GM13976 (cell line): ENCODE measurements around the gene NUDT2.
"Not testable (repeated sequence)": the region's sequence is repeated elsewhere in the genome, so short reads cannot be mapped to it uniquely, and the experiment has no call there.

Experiments used
- DNase-seq: peaks from one replicate; pipeline ENCODE4 v3.0.0; 2012; ENCODE audit warnings: low spot score
- CTCF ChIP-seq: IDR thresholded peaks from 2 replicates; pipeline ENCODE4 v1.5.1; 2012; ENCODE audit warnings: borderline replicate concordance, mild to moderate bottlenecking; ENCODE audit not compliant: insufficient read depth; ENCODE audit errors: extremely low read depth, missing control alignments, control extremely low read depth
- in situ Hi-C: fragments of 300-500 bp; cut with MboI; formaldehyde crosslinking; loops from one replicate; pipeline ENCODE4 v1.12.0; 2022; ENCODE audit warnings: low sequenced_read_pairs, mixed read lengths, inconsistent platforms; ENCODE audit not compliant: unreplicated experiment

NUDT2 gene

GRCh38 chr9:34334916-34335315 is 5.5 kb downstream of the NUDT2 start:
- in situ Hi-C loops, result no loop called here
- DNase-seq, result no peak
- TF ChIP-seq CTCF, result no peak

- in situ Hi-C loops, result no loop called here
- TF ChIP-seq CTCF, result no peak
- DNase-seq, result no peak
Measured at GRCh38 chr9:34335376-34335775, 6.0 kb downstream of the NUDT2 start.

GRCh38 chr9:34337403-34337802 is 8.0 kb downstream of the NUDT2 start:
- DNase-seq, result no peak
- in situ Hi-C loops, result no loop called here
- no peak for TF ChIP-seq CTCF

- DNase-seq, in situ Hi-C loops: not testable (repeated sequence)
Measured at GRCh38 chr9:34338079-34338478, 8.7 kb downstream of the NUDT2 start.

GRCh38 chr9:34338665-34339385 is 9.5 kb downstream of the NUDT2 start:
- in situ Hi-C loops, result no loop called here
- no peak for DNase-seq
- TF ChIP-seq CTCF, result no peak

- in situ Hi-C loops, result no loop called here
- no peak for DNase-seq
- no peak for TF ChIP-seq CTCF
Measured at GRCh38 chr9:34341659-34342295, 12.4 kb downstream of the NUDT2 start.

- TF ChIP-seq CTCF, result no peak
- in situ Hi-C loops, result no loop called here
- no peak for DNase-seq
Measured at GRCh38 chr9:34343090-34343489, 13.7 kb downstream of the NUDT2 start.
